Right atrium auricular region (tissue), 2 donors: Measurements from ENCODE around the gene COL10A1. TPM values are rescaled to one million over a fixed set of nuclear protein-coding genes. Genes with fewer than 3 reads are reported as not detected.

Experiments
- DNase-seq: peaks from one replicate; pipeline ENCODE4 v3.0.0-alpha.2; 2019; ENCODE audit warnings: low spot score
- H3K27ac ChIP-seq, 2 donors: fragments of 200-600 bp; sonication (generic); 1 replicate in 1 of 2; 2 replicates in 1 of 2; pipeline ENCODE4 v1.5.1; 2016 to 2019
- H3K27me3 ChIP-seq, 2 donors: fragments of 200-600 bp; sonication (generic); one replicate each; pipeline versions ENCODE4 v1.5.1 to v1.6.0; 2017 to 2019
- H3K36me3 ChIP-seq: fragments of 200-600 bp; sonication (generic); one replicate; pipeline ENCODE4 v1.5.1; 2016
- H3K4me1 ChIP-seq, 2 donors: fragments of 200-600 bp; sonication (generic); one replicate each; pipeline versions ENCODE4 v1.5.1 to v1.6.0; 2017 to 2019
- H3K4me3 ChIP-seq, 2 donors: fragments of 200-600 bp; sonication (generic); 1 replicate in 1 of 2; 2 replicates in 1 of 2; pipeline ENCODE4 v1.5.1; 2017 to 2019; ENCODE audit warnings: mild to moderate bottlenecking in 1 of 2, moderate library complexity in 1 of 2
- H3K9me3 ChIP-seq, 2 donors: fragments of 200-600 bp; sonication (generic); one replicate each; pipeline ENCODE4 v1.5.1; 2019
- CTCF ChIP-seq, 2 donors: fragments of 200-600 bp; sonication (generic); IDR thresholded peaks; one replicate each; pipeline ENCODE4 v1.5.1; 2019; ENCODE audit warnings: antibody characterized with exemption in 2 of 2
- total RNA-seq, 2 donors: library from RNA; depleted of rRNA; stranded (reverse); fragments of >200 nt; gene quantifications; one replicate each; pipeline ENCODE4 v1.1.0, GENCODE V29; 2016

The COL10A1 gene
- total RNA-seq, 2 donors from 2014 or later, result not detected

- Histone ChIP-seq H3K27ac (no peak overlapping the region), H3K9me3 (no peaks in the 10 kb centered on the region), H3K36me3 (no peaks in the 10 kb centered on the region), H3K27me3 (no peaks in the 10 kb centered on the region), H3K4me1 (peaks cover 0 to 4% of the 10 kb centered on the region in 2 donors), H3K4me3 (no peak overlapping the region)
- no peak for TF ChIP-seq CTCF (IDR thresholded peaks at IDR 0.05)
- DNase-seq, result no peak
These were observed 47.4 kb downstream of the COL10A1 start for GRCh38 chr6:116078522-116078921.

GRCh38 chr6:116074732-116075390 lies 51.1 kb downstream of the COL10A1 start:
- no peak overlapping the region for H3K27ac ChIP-seq
- H3K4me3 ChIP-seq, result no peak overlapping the region
- no peak for TF ChIP-seq CTCF (IDR thresholded peaks at IDR 0.05)
- no peaks in the 10 kb centered on the region for H3K27me3 ChIP-seq
- H3K36me3 ChIP-seq, result no peaks in the 10 kb centered on the region
- peaks cover 0 to 4% of the 10 kb centered on the region in 2 donors for H3K4me1 ChIP-seq
- DNase-seq, result no peak
- no peaks in the 10 kb centered on the region for H3K9me3 ChIP-seq

- TF ChIP-seq CTCF (IDR thresholded peaks at IDR 0.05), result no peak
- Histone ChIP-seq H3K36me3 (no peaks in the 10 kb centered on the region), H3K4me1 (peaks cover 0 to 4% of the 10 kb centered on the region in 2 donors), H3K4me3 (no peak overlapping the region), H3K27ac (no peak overlapping the region), H3K9me3 (no peaks in the 10 kb centered on the region), H3K27me3 (no peaks in the 10 kb centered on the region)
- no peak for DNase-seq
These were observed 52.0 kb downstream of the COL10A1 start for GRCh38 chr6:116073765-116074440.

GRCh38 chr6:116072368-116072767 lies 53.6 kb downstream of the COL10A1 start:
- TF ChIP-seq CTCF (IDR thresholded peaks at IDR 0.05), result no peak
- Histone ChIP-seq H3K27ac (no peak overlapping the region), H3K9me3 (no peaks in the 10 kb centered on the region), H3K27me3 (no peaks in the 10 kb centered on the region), H3K36me3 (no peaks in the 10 kb centered on the region), H3K4me1 (peaks cover 0 to 4% of the 10 kb centered on the region in 2 donors), H3K4me3 (no peak overlapping the region)
- DNase-seq, result no peak

- Histone ChIP-seq H3K4me1 (peaks cover 0 to 4% of the 10 kb centered on the region in 2 donors), H3K27ac (no peak overlapping the region), H3K27me3 (no peaks in the 10 kb centered on the region), H3K36me3 (no peaks in the 10 kb centered on the region), H3K4me3 (no peak overlapping the region), H3K9me3 (no peaks in the 10 kb centered on the region)
- no peak for TF ChIP-seq CTCF (IDR thresholded peaks at IDR 0.05)
- no peak for DNase-seq
These were observed 55.1 kb downstream of the COL10A1 start for GRCh38 chr6:116070616-116071389.
